Loucy (cell line): Measurements from ENCODE around the gene DDX42.

Experiments used
- H2AFZ ChIP-seq: fragments of 200-600 bp; sonication (generic); 2 replicates; pipeline ENCODE4 v1.6.0; 2016; ENCODE audit warnings: antibody characterized with exemption, mild to moderate bottlenecking, low read length, moderate library complexity
- H3F3A ChIP-seq: fragments of 200-600 bp; 2 replicates; pipeline ENCODE4 v1.6.0; 2016; ENCODE audit warnings: antibody characterized with exemption, low read depth, mild to moderate bottlenecking
- H3K27me3 ChIP-seq: fragments of 200-600 bp; sonication (generic); 2 replicates; pipeline ENCODE4 v1.6.1; 2014; ENCODE audit warnings: low read length, mild to moderate bottlenecking; ENCODE audit not compliant: insufficient read depth, poor library complexity, severe bottlenecking
- H3K36me3 ChIP-seq: fragments of 200-600 bp; sonication (generic); 2 replicates; pipeline ENCODE4 v1.6.1; 2016; ENCODE audit warnings: low read length; ENCODE audit not compliant: insufficient read depth
- H3K4me1 ChIP-seq: fragments of 200-600 bp; sonication (generic); 2 replicates; pipeline ENCODE4 v1.5.1; 2014; ENCODE audit warnings: low read length, mild to moderate bottlenecking; ENCODE audit not compliant: insufficient read depth, poor library complexity, severe bottlenecking
- H3K4me2 ChIP-seq: fragments of 200-600 bp; sonication (generic); 2 replicates; pipeline ENCODE4 v1.6.0; 2014; ENCODE audit warnings: antibody characterized with exemption, low read length, low read depth, mild to moderate bottlenecking; ENCODE audit not compliant: poor library complexity, severe bottlenecking
- H3K4me3 ChIP-seq: fragments of 200-600 bp; sonication (generic); 2 replicates; pipeline ENCODE4 v1.5.1; 2014; ENCODE audit warnings: low read length, mild to moderate bottlenecking, mixed read lengths; ENCODE audit not compliant: poor library complexity, severe bottlenecking
- H3K79me2 ChIP-seq: fragments of 200-600 bp; sonication (generic); 2 replicates; pipeline ENCODE4 v1.6.1; 2014; ENCODE audit warnings: low read length; ENCODE audit not compliant: insufficient read depth
- H3K9ac ChIP-seq: fragments of 200-600 bp; sonication (generic); 2 replicates; pipeline ENCODE4 v1.6.0; 2014; ENCODE audit warnings: mild to moderate bottlenecking, low read depth, low read length, moderate library complexity; ENCODE audit not compliant: poor library complexity, severe bottlenecking
- H3K9me2 ChIP-seq: fragments of 200-600 bp; sonication (generic); replicated peaks from 2 replicates; pipeline ENCODE4 v1.6.1; 2016; ENCODE audit warnings: low read depth, low read length, mixed read lengths
- H3K9me3 ChIP-seq: fragments of 200-600 bp; sonication (generic); 2 replicates; pipeline ENCODE4 v1.6.1; 2014; ENCODE audit warnings: mild to moderate bottlenecking, antibody characterized with exemption, low read length, low read depth; ENCODE audit not compliant: insufficient read depth
- H4K20me1 ChIP-seq: fragments of 200-600 bp; sonication (generic); 2 replicates; pipeline ENCODE4 v1.6.0; 2014; ENCODE audit warnings: antibody characterized with exemption, low read length, mild to moderate bottlenecking; ENCODE audit not compliant: insufficient read depth, poor library complexity, severe bottlenecking
- EZH2phosphoT487 ChIP-seq: fragments of 200-600 bp; IDR thresholded peaks from 2 replicates; pipeline ENCODE4 v1.6.1; 2018; ENCODE audit warnings: antibody characterized with exemption, mild to moderate bottlenecking, moderate library complexity, borderline replicate concordance
- TF ChIP-seq, protein P1 (sequence below): fragments of 200-600 bp; sonication (generic); conservative IDR thresholded peaks from 2 replicates; pipeline ENCODE4 v1.5.1; 2014; ENCODE audit warnings: mild to moderate bottlenecking, antibody characterized with exemption, low read length

The DDX42 gene

DNA sequence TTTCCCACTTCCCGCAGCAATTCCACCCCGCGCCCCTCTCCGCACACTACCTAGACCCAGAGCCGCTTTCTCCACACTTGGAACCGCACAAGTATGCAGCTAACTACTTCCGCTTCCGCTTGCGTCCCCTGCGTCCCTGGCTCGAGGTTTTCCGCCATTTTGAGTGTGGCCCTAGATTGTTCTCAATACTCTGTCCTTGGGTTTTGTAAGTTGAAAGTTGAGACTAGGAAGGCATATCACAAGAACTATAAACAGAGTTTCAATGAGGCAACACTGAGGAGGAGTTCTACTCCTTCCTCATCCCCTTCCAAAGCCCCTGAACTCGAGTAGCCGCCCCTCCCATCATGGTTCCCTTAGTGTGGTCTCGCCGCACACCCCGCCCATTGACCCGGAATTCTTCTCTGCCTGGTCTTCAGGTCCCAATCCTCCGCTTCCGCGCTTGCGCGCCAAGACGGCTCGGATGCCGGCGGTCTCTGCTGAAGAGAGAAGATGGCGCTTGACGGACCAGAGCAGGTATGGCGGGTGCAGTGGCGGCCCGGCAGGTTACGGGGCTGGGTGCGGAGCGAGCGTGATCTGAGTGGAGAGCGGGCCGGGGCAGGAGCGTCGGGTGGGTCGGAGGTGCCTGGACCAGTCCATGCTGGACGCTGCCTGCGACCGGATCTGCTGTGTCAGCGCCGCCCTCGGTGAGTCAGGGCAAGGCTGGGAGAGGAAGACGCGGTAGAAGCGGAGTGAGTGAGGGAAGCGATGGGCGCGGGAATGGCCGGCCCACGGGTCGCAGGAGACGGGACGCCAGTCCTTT is 53.2 kb downstream of the DDX42 start, which contains the start of the genes FTSJ3 and PSMC5:
Gene FTSJ3, minus strand, starts transcription at position 662 of the 799 bp plus-strand sequence. CDS start 761 bp downstream, outside the sequence.
Gene PSMC5, plus strand, starts transcription at position 430 of the 799 bp plus-strand sequence. Its CDS starts 60 bp downstream, at position 490.
- peaks cover 58% of the 10 kb centered on the region for H3K36me3 ChIP-seq
- H3K27me3 ChIP-seq, result no peaks in the 10 kb centered on the region
- H3K9me2 ChIP-seq, result no peaks in the 10 kb centered on the region
- H3K9me3 ChIP-seq, result no peaks in the 10 kb centered on the region
- peak within 1 kb of the TSS; percentile 98 for H2AFZ ChIP-seq
- peaks cover 36% of the 10 kb centered on the region for H4K20me1 ChIP-seq
- peak within 1 kb of the TSS; percentile 82 for H3K4me2 ChIP-seq
- peak within 1 kb of the TSS; percentile 87 for H3K4me3 ChIP-seq
- no peak for TF ChIP-seq EZH2phosphoT487
- TF ChIP-seq, protein P1, sequence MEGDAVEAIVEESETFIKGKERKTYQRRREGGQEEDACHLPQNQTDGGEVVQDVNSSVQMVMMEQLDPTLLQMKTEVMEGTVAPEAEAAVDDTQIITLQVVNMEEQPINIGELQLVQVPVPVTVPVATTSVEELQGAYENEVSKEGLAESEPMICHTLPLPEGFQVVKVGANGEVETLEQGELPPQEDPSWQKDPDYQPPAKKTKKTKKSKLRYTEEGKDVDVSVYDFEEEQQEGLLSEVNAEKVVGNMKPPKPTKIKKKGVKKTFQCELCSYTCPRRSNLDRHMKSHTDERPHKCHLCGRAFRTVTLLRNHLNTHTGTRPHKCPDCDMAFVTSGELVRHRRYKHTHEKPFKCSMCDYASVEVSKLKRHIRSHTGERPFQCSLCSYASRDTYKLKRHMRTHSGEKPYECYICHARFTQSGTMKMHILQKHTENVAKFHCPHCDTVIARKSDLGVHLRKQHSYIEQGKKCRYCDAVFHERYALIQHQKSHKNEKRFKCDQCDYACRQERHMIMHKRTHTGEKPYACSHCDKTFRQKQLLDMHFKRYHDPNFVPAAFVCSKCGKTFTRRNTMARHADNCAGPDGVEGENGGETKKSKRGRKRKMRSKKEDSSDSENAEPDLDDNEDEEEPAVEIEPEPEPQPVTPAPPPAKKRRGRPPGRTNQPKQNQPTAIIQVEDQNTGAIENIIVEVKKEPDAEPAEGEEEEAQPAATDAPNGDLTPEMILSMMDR, result peak; percentile 61
- peak within 1 kb of the TSS; percentile 89 for H3K9ac ChIP-seq
- no peaks in the 10 kb centered on the region; the same call in 1 of the 2 replicates for H3F3A ChIP-seq
- H3K4me1 ChIP-seq, result peaks cover 75% of the 10 kb centered on the region
- H3K79me2 ChIP-seq, result peaks cover 92% of the 10 kb centered on the region

DNA sequence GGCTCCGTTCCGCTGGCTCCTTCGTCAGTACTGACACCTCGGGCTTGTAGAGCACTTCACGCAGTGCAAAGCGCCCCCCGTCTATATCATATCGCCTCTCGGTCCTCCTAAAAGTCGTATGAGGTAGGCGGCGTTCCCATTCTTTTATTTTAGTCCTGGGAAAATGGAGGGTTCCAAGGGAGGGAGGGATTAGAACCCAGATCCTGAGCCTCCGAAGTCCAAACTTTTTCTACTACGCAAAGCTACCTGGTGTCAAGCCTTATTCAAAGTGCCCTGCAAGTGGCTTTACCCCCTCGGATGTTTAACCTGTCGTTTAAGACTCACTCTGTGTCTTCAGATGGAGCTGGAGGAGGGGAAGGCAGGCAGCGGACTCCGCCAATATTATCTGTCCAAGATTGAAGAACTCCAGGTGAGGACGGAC is 53.8 kb downstream of the DDX42 start:
- Histone ChIP-seq H2AFZ (peak overlapping the region; percentile 98), H3K27me3 (no peaks in the 10 kb centered on the region), H3K79me2 (peaks cover 92% of the 10 kb centered on the region), H3F3A (no peaks in the 10 kb centered on the region; the same call in 1 of the 2 replicates), H3K4me2 (peak overlapping the region; percentile 82), H3K9me3 (no peaks in the 10 kb centered on the region), H3K9me2 (no peaks in the 10 kb centered on the region), H3K4me3 (peak overlapping the region; percentile 87), H3K9ac (peak overlapping the region; percentile 89), H4K20me1 (peaks cover 36% of the 10 kb centered on the region), H3K36me3 (peaks cover 58% of the 10 kb centered on the region), H3K4me1 (peaks cover 71% of the 10 kb centered on the region)
- TF ChIP-seq EZH2phosphoT487, result no peak
- TF ChIP-seq, protein P1, result no peak

DNA sequence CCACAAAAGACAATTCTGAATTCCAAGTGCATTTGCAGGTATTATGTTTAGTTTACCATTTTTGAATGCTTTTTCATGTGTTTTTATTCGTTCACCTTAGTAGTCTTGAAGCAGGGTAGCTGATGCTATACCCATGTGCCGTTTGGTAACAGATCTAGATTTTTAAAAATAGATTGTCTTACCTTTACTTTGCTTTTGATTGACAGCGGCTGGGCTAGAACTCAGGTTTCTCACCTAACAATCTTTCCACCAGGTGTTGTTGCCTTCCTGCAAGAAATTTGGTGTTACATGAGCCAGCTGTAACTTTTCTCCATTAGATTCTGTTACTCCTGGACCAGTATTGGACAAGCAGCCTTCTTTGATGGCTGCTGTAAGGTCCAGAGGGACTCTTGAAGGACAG is 55.0 kb downstream of the DDX42 start:
- H3K9ac ChIP-seq, result peak overlapping the region; percentile 89
- H3K4me2 ChIP-seq, result peak overlapping the region; percentile 82
- peak overlapping the region; percentile 87 for H3K4me3 ChIP-seq

More for the DNA sequence above, 55.0 kb downstream of the DDX42 start:
- peaks cover 61% of the 10 kb centered on the region for H3K36me3 ChIP-seq
- no peaks in the 10 kb centered on the region for H3F3A ChIP-seq
- H3K9me2 ChIP-seq, result no peaks in the 10 kb centered on the region
- peaks cover 36% of the 10 kb centered on the region for H4K20me1 ChIP-seq
- no peaks in the 10 kb centered on the region for H3K27me3 ChIP-seq
- no peak for TF ChIP-seq EZH2phosphoT487
- H2AFZ ChIP-seq, result no peak overlapping the region
- H3K4me1 ChIP-seq, result peaks cover 68% of the 10 kb centered on the region
- peaks cover 92% of the 10 kb centered on the region for H3K79me2 ChIP-seq
- no peaks in the 10 kb centered on the region for H3K9me3 ChIP-seq
